Fibroblast of lung (primary cell): ENCODE data around the gene RNF32.

ENCODE experiments used
- EZH2 ChIP-seq: IDR thresholded peaks from 2 replicates; pipeline ENCODE4 v1.5.1; 2012; ENCODE audit warnings: low read length, control low read depth, mild to moderate bottlenecking; ENCODE audit errors: missing control alignments
- TF ChIP-seq, protein P1 (sequence below), 2 donors: IDR thresholded peaks in 1 of 2; conservative IDR thresholded peaks in 1 of 2; 1 replicate in 1 of 2; 2 replicates in 1 of 2; pipeline ENCODE4 v1.5.1; 2011 to 2012; ENCODE audit warnings: low read length in 2 of 2, control low read depth in 1 of 2, inconsistent platforms in 1 of 2, low read depth in 1 of 2, mild to moderate bottlenecking in 1 of 2

DNA sequence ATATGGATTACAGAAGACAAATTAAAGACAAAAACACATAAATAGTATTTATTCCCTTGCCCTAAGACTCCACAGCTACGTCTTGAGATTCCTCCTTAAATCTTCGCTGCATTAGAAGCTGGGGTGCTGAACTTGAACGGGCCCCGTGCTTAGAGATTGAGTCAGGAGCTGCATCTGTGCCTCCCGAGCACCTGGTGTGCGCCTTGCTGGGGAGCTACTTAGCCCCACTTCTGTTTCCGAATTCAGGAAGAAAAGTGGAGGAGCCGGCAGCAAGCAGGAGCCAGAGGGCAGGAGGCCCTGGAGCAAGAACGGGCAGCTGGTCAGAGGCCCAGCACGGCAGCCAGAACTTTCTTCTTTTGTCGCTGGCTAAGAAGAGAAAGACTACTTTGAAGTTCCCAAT is 30.4 kb upstream of the RNF32 start:
- TF ChIP-seq, protein P1, sequence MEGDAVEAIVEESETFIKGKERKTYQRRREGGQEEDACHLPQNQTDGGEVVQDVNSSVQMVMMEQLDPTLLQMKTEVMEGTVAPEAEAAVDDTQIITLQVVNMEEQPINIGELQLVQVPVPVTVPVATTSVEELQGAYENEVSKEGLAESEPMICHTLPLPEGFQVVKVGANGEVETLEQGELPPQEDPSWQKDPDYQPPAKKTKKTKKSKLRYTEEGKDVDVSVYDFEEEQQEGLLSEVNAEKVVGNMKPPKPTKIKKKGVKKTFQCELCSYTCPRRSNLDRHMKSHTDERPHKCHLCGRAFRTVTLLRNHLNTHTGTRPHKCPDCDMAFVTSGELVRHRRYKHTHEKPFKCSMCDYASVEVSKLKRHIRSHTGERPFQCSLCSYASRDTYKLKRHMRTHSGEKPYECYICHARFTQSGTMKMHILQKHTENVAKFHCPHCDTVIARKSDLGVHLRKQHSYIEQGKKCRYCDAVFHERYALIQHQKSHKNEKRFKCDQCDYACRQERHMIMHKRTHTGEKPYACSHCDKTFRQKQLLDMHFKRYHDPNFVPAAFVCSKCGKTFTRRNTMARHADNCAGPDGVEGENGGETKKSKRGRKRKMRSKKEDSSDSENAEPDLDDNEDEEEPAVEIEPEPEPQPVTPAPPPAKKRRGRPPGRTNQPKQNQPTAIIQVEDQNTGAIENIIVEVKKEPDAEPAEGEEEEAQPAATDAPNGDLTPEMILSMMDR (conservative IDR thresholded peaks at IDR 0.05 in 1 of 2, IDR thresholded peaks at IDR 0.05 in 1 of 2; ENCODE audit: low read depth in 1 of 2, low read length in 2 of 2): no peak
- TF ChIP-seq EZH2: no peak
